Middle frontal gyrus (tissue), 1 donor: ENCODE results near the gene TSHZ2.
"Not testable (repeated sequence)": the region's sequence is repeated elsewhere in the genome, so short reads cannot be mapped to it uniquely, and the experiment has no call there.

ENCODE experiments used
- DNase-seq: peaks from one replicate; pipeline ENCODE4 v3.0.0-alpha.2; 2015; ENCODE audit warnings: low spot score; ENCODE audit errors: extremely low spot score

Gene TSHZ2

GRCh38 chr20:53524589-53525312 lies 552.6 kb downstream of the TSHZ2 start:
- DNase-seq = no peak

- no peak for DNase-seq
Measured at GRCh38 chr20:53527196-53527595, 555.0 kb downstream of the TSHZ2 start.

GRCh38 chr20:53529658-53530057 lies 557.5 kb downstream of the TSHZ2 start:
- no peak for DNase-seq

GRCh38 chr20:53530440-53530839 lies 558.3 kb downstream of the TSHZ2 start:
- no peak for DNase-seq

- DNase-seq = not testable (repeated sequence)
Measured at GRCh38 chr20:53532654-53533312, 560.6 kb downstream of the TSHZ2 start.

GRCh38 chr20:53533500-53533899 lies 561.3 kb downstream of the TSHZ2 start:
- DNase-seq = no peak

GRCh38 chr20:53534037-53534436 lies 561.9 kb downstream of the TSHZ2 start:
- no peak for DNase-seq

GRCh38 chr20:53535878-53536277 lies 563.7 kb downstream of the TSHZ2 start:
- DNase-seq = no peak

- not testable (repeated sequence) for DNase-seq
Measured at GRCh38 chr20:53536382-53536781, 564.2 kb downstream of the TSHZ2 start.

GRCh38 chr20:53539516-53539915 lies 567.4 kb downstream of the TSHZ2 start:
- DNase-seq = no peak
